Neuron (in vitro differentiated cells): Measurements from ENCODE around the gene SLC8B1.

Experiments used
- H2AFZ ChIP-seq: one replicate; pipeline ENCODE4 v1.6.1; 2013; ENCODE audit warnings: low read depth, mild to moderate bottlenecking, inconsistent platforms, low read length, moderate library complexity
- H3K27me3 ChIP-seq: one replicate; pipeline ENCODE4 v1.6.1; 2013; ENCODE audit warnings: low read length; ENCODE audit not compliant: insufficient read depth
- H3K36me3 ChIP-seq: one replicate; pipeline ENCODE4 v1.6.1; 2013; ENCODE audit warnings: low read length; ENCODE audit not compliant: insufficient read depth
- H3K4me1 ChIP-seq: one replicate; pipeline ENCODE4 v1.6.1; 2013; ENCODE audit warnings: low read length; ENCODE audit not compliant: insufficient read depth
- H3K4me3 ChIP-seq: 2 replicates; pipeline ENCODE4 v1.5.1; 2013; ENCODE audit warnings: mild to moderate bottlenecking, low read length, moderate library complexity
- H3K9me3 ChIP-seq: one replicate; pipeline ENCODE4 v1.6.1; 2013; ENCODE audit warnings: low read length

Gene SLC8B1

DNA sequence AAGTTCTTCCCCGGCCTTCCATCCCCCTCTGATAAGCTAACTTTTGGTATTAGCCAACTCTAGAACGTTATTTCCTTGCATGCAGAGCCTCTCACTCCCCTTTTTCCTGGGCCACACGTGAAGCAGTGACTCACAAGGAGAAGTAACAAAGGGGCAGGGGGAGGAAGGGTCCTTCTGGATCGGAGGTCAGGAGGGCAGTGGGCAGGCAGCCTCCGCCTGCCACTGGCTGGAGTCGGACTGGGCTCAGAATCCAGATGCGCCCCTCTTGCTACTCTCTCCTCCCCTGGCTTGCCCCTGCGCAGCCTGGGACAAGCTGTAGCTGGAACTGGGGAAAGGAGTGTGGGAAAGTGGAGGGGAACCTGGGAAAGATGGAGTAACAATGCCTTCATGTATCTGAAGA is 58.6 kb downstream of the SLC8B1 start:
- Histone ChIP-seq H3K4me1 (peaks cover 29% of the 10 kb centered on the region), H2AFZ (peak overlapping the region; percentile 5), H3K4me3 (no peak overlapping the region), H3K27me3 (no peaks in the 10 kb centered on the region), H3K9me3 (no peaks in the 10 kb centered on the region), H3K36me3 (no peaks in the 10 kb centered on the region)

DNA sequence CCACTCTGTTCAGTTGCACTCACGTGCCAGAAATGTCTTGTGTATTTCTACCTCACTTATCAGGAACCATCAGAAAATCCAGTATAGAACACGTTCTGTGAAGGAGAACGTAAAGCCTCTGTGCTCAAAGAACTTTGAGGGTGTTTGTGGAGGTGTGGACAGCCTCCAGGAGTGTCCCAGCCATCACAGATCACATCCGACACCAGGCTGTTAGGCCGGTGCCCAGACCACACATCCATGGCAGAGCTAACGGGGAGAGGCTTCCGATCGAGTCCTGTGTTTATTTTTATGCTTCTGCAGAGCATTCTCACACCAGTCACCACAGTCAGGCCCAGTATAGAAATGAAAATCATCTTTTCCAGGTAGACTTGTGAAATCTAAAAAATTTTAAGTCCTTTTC is 60.1 kb downstream of the SLC8B1 start:
- Histone ChIP-seq H3K4me1 (peaks cover 29% of the 10 kb centered on the region), H3K36me3 (no peaks in the 10 kb centered on the region), H3K27me3 (no peaks in the 10 kb centered on the region), H2AFZ (no peak overlapping the region), H3K4me3 (no peak overlapping the region), H3K9me3 (no peaks in the 10 kb centered on the region)

GRCh38 chr12:113273053-113273725 is 61.7 kb downstream of the SLC8B1 start:
- Histone ChIP-seq H3K4me3 (no peak overlapping the region), H3K36me3 (no peaks in the 10 kb centered on the region), H2AFZ (no peak overlapping the region), H3K9me3 (no peaks in the 10 kb centered on the region), H3K4me1 (peaks cover 29% of the 10 kb centered on the region), H3K27me3 (no peaks in the 10 kb centered on the region)

- H3K4me1 ChIP-seq = peaks cover 29% of the 10 kb centered on the region
Measured at GRCh38 chr12:113271853-113272561, 62.9 kb downstream of the SLC8B1 start.

GRCh38 chr12:113271466-113271852 is 63.5 kb downstream of the SLC8B1 start:
- Histone ChIP-seq H2AFZ (no peak overlapping the region), H3K36me3 (no peaks in the 10 kb centered on the region), H3K4me1 (peaks cover 24% of the 10 kb centered on the region), H3K9me3 (no peaks in the 10 kb centered on the region), H3K4me3 (no peak overlapping the region), H3K27me3 (no peaks in the 10 kb centered on the region)

More at GRCh38 chr12:113271853-113272561, 62.9 kb downstream of the SLC8B1 start:
- Histone ChIP-seq H3K9me3 (no peaks in the 10 kb centered on the region), H3K27me3 (no peaks in the 10 kb centered on the region), H3K36me3 (no peaks in the 10 kb centered on the region), H3K4me3 (no peak overlapping the region), H2AFZ (no peak overlapping the region)

DNA sequence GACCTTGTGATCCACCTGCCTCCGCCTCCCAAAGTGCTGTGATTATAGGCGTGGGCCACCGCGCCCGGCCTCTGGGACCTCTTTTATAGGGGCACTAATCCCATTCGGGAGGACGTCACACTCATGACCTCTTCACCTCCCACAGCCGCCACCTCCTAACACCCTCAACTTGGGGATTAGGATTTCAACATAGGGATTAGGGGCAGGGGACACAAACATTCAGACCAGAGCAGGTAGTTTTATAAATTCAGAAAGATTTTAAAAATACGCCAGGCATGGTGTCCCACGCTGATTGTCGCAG is 64.2 kb downstream of the SLC8B1 start:
- Histone ChIP-seq H3K4me1 (peaks cover 17% of the 10 kb centered on the region), H3K4me3 (no peak overlapping the region), H2AFZ (no peak overlapping the region), H3K36me3 (no peaks in the 10 kb centered on the region), H3K9me3 (no peaks in the 10 kb centered on the region), H3K27me3 (no peaks in the 10 kb centered on the region)

GRCh38 chr12:113269257-113269943 is 65.5 kb downstream of the SLC8B1 start:
- Histone ChIP-seq H3K4me3 (no peak overlapping the region), H3K4me1 (peaks cover 17% of the 10 kb centered on the region), H2AFZ (no peak overlapping the region), H3K36me3 (no peaks in the 10 kb centered on the region), H3K27me3 (no peaks in the 10 kb centered on the region), H3K9me3 (no peaks in the 10 kb centered on the region)

DNA sequence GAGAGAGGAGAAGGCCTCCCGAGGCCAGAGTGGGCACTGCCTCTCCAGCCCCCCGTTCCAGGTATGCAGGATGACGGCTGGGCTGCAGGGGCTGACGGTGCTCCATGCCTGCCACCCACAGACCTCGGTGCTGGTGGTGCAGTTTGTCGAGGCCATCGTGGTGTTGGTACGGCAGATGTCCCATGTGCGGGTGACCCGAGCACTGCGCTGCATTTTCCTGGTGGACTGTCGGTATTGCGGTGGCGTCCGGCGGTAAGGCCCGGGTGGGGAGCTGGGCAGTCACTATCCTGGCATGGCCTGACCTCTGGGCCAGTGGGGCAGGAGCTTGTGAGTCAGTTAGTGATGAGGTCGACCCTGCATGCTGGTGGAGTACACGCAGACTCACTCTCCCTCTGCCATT is 66.3 kb downstream of the SLC8B1 start:
- Histone ChIP-seq H3K27me3 (no peaks in the 10 kb centered on the region), H3K4me1 (peaks cover 17% of the 10 kb centered on the region), H3K9me3 (no peaks in the 10 kb centered on the region), H3K4me3 (no peak overlapping the region), H2AFZ (no peak overlapping the region), H3K36me3 (no peaks in the 10 kb centered on the region)

DNA sequence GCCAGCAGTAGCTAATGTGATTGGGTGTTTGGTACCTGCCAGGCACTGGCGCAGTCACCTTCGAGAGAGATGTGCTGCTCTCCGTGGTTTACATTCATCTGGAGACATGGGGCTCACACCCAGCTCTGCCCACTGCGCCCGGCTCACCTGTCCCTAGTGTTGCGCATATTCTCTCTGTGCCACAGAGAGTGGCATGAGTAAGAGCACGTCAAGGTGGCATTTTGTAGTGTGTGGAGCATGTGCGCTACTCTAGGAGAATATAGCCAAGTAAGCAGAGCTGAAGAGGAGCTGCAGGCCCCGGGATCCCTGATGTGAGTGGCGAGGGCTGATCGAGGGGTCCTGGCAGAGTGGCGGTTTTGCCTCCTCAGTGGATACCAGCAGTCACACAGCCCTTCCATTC is 66.8 kb downstream of the SLC8B1 start:
- no peaks in the 10 kb centered on the region for H3K9me3 ChIP-seq
- no peaks in the 10 kb centered on the region for H3K36me3 ChIP-seq
- H3K27me3 ChIP-seq = no peaks in the 10 kb centered on the region
- H3K4me3 ChIP-seq = no peak overlapping the region
- H3K4me1 ChIP-seq = peaks cover 16% of the 10 kb centered on the region
- no peak overlapping the region for H2AFZ ChIP-seq

DNA sequence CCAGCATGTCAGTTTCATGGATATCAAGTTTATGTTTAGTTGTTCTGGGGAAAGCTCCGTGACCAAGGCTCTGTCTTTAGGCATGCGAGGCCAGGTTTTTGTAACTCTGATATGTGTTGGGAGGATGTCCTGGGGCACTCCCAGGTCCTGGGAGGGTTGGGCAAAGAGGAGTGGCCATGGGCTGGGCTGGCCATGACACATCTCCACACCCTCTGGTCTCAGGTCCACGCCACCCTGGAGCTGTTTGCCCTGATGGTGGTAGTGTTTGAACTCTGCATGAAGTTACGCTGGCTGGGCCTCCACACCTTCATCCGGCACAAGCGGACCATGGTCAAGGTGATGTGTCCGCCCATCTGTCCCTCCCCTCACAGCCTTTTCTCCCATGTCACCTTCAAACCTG is 67.3 kb downstream of the SLC8B1 start:
- H3K36me3 ChIP-seq = no peaks in the 10 kb centered on the region
- no peak overlapping the region for H2AFZ ChIP-seq
- H3K27me3 ChIP-seq = no peaks in the 10 kb centered on the region
- H3K4me3 ChIP-seq = no peak overlapping the region
- H3K9me3 ChIP-seq = no peaks in the 10 kb centered on the region
- peaks cover 11% of the 10 kb centered on the region for H3K4me1 ChIP-seq

DNA sequence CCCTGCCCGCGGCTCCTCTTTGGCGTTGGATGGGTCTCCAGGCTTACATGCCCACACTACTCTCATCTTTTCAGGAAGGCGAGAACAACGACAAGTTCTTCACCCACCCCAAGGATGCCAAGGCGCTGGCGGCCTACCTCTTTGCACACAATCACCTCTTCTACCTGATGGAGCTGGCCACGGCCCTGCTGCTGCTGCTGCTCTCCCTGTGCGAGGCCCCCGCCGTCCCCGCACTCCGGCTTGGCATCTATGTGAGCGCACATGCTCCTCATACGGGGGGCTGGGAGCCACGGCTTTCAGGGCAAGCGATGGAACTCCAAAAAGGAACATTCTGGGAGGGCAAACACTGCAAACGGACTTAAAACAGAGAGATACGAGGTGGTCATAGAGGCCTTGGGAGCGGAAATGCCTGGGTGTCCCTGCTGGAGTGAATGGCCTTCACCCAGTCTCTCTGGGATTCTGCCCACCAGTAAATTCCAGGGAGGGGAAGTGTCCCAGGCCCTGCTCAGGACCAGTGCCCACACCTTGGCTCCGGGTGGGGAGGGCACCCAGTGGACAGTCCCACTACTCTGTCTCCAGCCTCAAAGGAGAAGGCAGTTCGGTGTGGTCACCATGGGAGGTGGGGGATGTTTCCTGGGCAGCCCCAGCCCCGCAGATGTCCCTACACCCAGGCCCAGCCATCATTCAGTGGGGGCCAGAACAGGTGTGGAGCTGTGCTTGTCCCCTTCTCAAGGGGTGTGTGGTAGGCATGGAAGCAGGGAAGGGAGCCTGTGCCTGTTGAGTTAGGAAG is 68.6 kb downstream of the SLC8B1 start:
- no peak overlapping the region for H2AFZ ChIP-seq
- no peaks in the 10 kb centered on the region for H3K27me3 ChIP-seq
- H3K9me3 ChIP-seq = no peaks in the 10 kb centered on the region
- no peaks in the 10 kb centered on the region for H3K4me1 ChIP-seq
- H3K4me3 ChIP-seq = no peak overlapping the region
- H3K36me3 ChIP-seq = no peaks in the 10 kb centered on the region

DNA sequence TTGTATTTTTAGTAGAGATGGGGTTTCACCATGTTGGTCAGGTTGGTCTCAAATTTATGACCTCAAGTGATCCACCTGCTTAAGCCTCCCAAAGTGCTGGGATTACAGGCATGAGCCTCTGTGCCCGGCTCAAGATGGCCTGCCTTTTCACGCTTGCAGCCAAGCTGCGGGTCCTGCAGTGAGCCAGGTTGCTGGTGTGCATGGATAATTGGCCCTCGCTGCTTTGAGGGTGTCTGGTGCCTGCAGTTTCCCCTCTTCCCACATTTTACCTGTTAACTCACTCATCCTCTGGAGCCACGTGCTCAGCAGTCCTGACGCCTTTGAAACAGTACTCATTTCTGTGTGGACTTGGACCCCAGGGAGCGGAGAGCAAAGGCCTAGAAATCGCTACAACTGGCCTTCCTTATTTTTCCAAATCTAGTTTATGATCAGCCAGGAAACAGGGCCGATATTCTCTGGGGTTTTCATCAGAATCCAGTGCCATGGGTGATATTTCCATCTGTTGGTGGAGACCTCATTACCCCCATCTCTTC is 71.4 kb downstream of the SLC8B1 start:
- H2AFZ ChIP-seq = no peak overlapping the region

DNA sequence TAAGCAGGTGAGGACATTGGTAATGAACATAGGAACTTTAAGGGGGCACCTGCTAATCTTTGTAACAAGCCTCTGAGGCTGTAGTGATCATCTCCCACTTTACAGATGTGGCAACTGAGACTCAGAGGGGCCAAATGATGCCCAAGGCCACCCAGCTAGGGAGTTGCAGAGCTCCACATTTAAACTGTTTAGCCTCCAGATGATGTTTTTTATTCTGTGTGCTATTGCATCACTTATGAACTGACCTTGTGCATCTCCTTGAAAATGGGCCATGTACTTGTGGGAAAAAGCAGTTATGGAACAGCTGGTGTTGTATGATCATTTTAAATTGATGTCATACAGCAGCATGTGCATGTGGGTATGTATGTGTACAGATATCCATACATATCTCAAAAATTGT is 72.2 kb downstream of the SLC8B1 start:
- Histone ChIP-seq H3K27me3 (no peaks in the 10 kb centered on the region), H2AFZ (no peak overlapping the region), H3K4me3 (no peak overlapping the region), H3K36me3 (no peaks in the 10 kb centered on the region), H3K9me3 (no peaks in the 10 kb centered on the region), H3K4me1 (no peaks in the 10 kb centered on the region)

More for the DNA sequence above, 71.4 kb downstream of the SLC8B1 start:
- H3K4me3 ChIP-seq = no peak overlapping the region
- H3K4me1 ChIP-seq = no peaks in the 10 kb centered on the region
- no peaks in the 10 kb centered on the region for H3K36me3 ChIP-seq
- no peaks in the 10 kb centered on the region for H3K9me3 ChIP-seq
- H3K27me3 ChIP-seq = no peaks in the 10 kb centered on the region
